Measurements from ENCODE around the gene PLA2R1.

DNA sequence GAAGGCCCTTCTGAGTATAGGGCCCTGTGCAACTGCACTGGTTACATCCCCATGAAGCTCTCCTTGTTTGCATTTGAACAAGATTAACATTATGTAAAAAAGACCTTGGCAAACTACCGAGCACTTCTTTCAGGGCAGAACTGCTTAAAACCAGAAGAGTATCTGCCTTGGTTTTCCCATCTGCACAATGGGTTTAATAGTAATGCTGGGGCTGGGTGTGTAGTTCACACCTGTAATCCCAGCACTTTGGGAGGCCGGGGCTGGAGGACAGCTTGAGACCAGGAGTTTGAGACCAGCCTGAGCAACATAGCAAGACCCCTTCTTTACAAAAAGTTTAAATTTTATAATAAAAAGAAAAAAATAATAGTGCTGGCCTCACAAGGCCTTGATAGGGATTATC lies 8.5 kb downstream of the PLA2R1 start:
- TF ChIP-seq, protein P1, sequence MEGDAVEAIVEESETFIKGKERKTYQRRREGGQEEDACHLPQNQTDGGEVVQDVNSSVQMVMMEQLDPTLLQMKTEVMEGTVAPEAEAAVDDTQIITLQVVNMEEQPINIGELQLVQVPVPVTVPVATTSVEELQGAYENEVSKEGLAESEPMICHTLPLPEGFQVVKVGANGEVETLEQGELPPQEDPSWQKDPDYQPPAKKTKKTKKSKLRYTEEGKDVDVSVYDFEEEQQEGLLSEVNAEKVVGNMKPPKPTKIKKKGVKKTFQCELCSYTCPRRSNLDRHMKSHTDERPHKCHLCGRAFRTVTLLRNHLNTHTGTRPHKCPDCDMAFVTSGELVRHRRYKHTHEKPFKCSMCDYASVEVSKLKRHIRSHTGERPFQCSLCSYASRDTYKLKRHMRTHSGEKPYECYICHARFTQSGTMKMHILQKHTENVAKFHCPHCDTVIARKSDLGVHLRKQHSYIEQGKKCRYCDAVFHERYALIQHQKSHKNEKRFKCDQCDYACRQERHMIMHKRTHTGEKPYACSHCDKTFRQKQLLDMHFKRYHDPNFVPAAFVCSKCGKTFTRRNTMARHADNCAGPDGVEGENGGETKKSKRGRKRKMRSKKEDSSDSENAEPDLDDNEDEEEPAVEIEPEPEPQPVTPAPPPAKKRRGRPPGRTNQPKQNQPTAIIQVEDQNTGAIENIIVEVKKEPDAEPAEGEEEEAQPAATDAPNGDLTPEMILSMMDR (conservative IDR thresholded peaks at IDR 0.05 in 1 of 2, IDR thresholded peaks at IDR 0.05 in 1 of 2; ENCODE audit: low read depth in 1 of 2, low read length in 2 of 2), result no peak
- no peak for TF ChIP-seq EZH2 (IDR thresholded peaks at IDR 0.05; ENCODE audit: low read length, missing control alignments)

Measured in fibroblast of lung (primary cell).